ENCODE measurements around the gene DEPP1.

The DEPP1 gene

GRCh38 chr10:44937196-44938005, 41.2 kb downstream of the DEPP1 start:
- in situ Hi-C loops (cut with MboI; ENCODE audit: low sequenced_read_pairs), result loop anchor here (5.0 kb wide), 1 partner anchor 35 kb away; no protein-coding TSS in a partner anchor

GRCh38 chr10:44936314-44936975, 42.2 kb downstream of the DEPP1 start:
- in situ Hi-C loops (cut with MboI; ENCODE audit: low sequenced_read_pairs), result loop anchor here (5.0 kb wide), 1 partner anchor 36 kb away; no protein-coding TSS in a partner anchor

DNA sequence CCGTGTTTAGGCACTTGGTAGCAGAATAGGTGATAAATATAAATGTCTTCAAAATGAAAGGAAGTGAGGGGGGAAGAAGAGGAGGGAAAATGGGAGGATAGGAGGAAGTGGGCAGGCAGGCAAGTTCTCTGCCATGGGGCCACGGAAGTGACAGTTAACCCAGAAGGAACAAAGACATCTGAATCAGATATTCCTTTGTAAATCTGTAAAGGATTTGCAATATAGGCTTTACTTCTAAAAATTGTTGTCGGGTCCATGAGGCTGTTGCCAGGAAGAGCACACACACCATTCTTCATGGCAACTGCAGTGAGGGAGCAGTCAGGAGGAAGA, 42.7 kb downstream of the DEPP1 start:
- in situ Hi-C loops (cut with MboI; ENCODE audit: low sequenced_read_pairs), result loop anchor here (5.0 kb wide), 1 partner anchor 36 kb away; no protein-coding TSS in a partner anchor

DNA sequence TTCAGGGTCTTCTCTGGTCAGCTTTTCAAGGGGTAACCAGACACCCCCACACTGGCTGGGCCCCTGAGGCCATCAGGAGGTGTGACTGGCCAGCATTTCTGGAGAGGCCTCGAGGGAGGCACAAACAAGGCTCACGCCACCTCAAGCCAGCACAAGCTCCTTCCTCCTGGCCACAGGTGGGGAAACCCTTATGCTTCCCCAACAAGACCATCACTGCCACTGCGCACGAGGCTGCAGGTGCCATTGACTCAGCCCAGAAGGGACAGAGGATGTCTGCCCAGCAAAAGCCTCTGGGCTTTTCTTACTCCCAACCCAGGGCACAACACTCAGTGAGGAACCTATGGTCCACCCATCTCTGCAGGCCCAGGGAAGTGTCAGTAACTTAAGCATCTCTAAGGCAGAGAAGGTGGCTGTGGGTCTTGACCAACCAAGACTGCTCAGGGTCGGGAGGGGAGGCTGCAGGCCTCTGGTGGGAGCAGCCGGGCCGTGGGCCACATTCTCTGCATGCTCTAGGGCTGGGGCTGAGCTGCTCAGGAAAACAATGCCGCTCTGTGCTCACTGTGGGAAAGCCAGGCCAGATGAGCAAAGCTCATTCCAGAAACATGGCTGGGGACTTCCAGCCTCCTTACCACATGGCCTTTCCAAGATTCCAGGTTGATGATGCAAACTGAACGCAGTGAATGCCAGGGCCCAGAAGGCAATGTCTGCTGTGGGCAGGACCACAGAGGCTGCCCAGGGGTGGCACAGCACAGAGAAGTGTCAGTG, 43.2 kb downstream of the DEPP1 start:
- in situ Hi-C loops (cut with MboI; ENCODE audit: low sequenced_read_pairs), result loop anchor here (5.0 kb wide), 1 partner anchor 37 kb away; no protein-coding TSS in a partner anchor

GRCh38 chr10:44934416-44935200, 44.0 kb downstream of the DEPP1 start:
- in situ Hi-C loops (cut with MboI; ENCODE audit: low sequenced_read_pairs), result loop anchor here (5.0 kb wide), 1 partner anchor 38 kb away; no protein-coding TSS in a partner anchor

GRCh38 chr10:44933451-44934321, 44.9 kb downstream of the DEPP1 start:
- in situ Hi-C loops (cut with MboI; ENCODE audit: low sequenced_read_pairs), result no loop called here

GRCh38 chr10:44932517-44933450, 45.8 kb downstream of the DEPP1 start:
- in situ Hi-C loops (cut with MboI; ENCODE audit: low sequenced_read_pairs), result no loop called here

- in situ Hi-C loops (cut with MboI; ENCODE audit: low sequenced_read_pairs), result no loop called here
Measured at GRCh38 chr10:44931621-44932516, 46.7 kb downstream of the DEPP1 start.

DNA sequence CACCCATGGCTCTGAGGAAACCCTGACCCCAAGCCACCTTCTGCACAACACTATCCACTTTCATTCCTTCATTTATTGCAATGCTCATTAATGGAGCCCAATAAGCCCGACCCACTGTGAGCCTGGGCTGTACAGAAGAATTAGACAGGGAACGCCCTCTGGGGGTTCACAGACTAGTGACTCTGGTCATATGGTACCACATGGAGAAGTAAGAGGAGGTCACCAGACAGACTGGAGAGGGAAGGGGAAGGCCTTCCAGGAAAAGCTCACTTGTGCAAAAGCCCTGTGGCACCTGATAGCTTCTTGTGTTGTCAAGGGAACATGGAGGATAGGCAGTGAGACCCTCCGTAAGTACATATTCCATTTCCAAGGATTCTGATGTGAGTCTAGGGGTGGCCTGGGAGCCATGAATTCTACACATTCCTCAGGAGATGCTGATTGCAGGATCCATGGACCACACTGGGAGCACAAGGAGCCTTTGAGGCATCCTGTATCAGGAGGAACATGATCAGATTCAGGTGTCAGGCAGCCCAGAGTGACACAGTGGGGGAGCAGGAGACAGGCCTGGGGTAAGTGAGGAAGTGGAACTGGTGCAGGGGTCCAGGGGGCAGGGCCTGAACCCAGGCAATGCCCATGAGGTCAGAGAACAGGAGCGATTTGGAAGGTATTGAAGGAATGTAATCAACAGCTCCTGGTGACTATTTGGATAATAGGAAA, 47.5 kb downstream of the DEPP1 start:
- in situ Hi-C loops (cut with MboI; ENCODE audit: low sequenced_read_pairs), result no loop called here

- in situ Hi-C loops (cut with MboI; ENCODE audit: low sequenced_read_pairs), result no loop called here
Measured at GRCh38 chr10:44929356-44930255, 49.0 kb downstream of the DEPP1 start.

- in situ Hi-C loops (cut with MboI; ENCODE audit: low sequenced_read_pairs), result no loop called here
Measured at GRCh38 chr10:44928462-44928861, 50.1 kb downstream of the DEPP1 start.

GRCh38 chr10:44927352-44927751, 51.3 kb downstream of the DEPP1 start:
- in situ Hi-C loops (cut with MboI; ENCODE audit: low sequenced_read_pairs), result no loop called here

- in situ Hi-C loops (cut with MboI; ENCODE audit: low sequenced_read_pairs), result no loop called here
Measured at GRCh38 chr10:44926751-44927351, 51.8 kb downstream of the DEPP1 start.

All from HL-60/S4 (cell line).